GM13976 (cell line): ENCODE measurements around the gene SCN1B.

Source experiments
- DNase-seq: peaks from one replicate; pipeline ENCODE4 v3.0.0; 2012; ENCODE audit warnings: low spot score
- in situ Hi-C: fragments of 300-500 bp; cut with MboI; formaldehyde crosslinking; loops from one replicate; pipeline ENCODE4 v1.12.0; 2022; ENCODE audit warnings: low sequenced_read_pairs, mixed read lengths, inconsistent platforms; ENCODE audit not compliant: unreplicated experiment
- TF ChIP-seq, protein P1 (sequence below): IDR thresholded peaks from 2 replicates; pipeline ENCODE4 v1.5.1; 2012; ENCODE audit warnings: borderline replicate concordance, mild to moderate bottlenecking; ENCODE audit not compliant: insufficient read depth; ENCODE audit errors: extremely low read depth, missing control alignments, control extremely low read depth

Gene SCN1B

DNA sequence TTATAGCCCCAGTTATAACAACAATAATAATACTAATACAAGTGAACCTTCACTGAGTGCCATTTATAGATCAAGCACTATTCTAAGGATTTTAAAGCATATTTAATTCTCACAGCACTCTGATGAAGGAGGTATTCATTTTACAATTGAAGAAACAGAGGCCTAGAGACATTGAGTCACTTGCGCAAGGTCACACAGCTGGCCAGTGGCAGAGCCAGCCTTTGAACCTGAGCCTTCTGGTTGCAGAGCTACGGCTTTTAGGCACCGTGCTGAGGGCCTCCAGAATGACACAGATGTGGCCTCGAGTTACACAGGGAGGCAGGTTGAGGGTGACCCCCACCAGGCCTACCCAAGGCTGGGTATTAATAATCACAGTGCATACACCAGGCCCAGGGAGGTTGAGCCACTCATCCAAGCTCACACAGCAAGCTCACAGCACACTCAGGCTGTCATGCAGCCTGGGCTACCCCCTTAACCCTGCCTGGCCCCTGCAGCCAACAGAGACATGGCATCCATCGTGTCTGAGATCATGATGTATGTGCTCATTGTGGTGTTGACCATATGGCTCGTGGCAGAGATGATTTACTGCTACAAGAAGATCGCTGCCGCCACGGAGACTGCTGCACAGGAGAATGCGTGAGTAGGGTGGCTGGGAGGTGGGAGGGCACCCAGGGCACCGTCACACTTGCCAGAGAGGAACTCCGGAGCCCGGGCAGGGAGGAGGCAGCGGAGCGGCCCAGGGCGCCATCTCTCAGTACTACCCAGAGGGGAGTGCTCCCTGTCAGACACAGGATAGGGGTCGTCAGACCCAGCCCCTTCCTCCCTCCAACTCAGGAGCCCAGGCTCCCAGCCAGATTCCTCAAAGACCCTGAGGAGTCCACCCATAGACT lies 8.6 kb downstream of the SCN1B start:
- TF ChIP-seq, protein P1, sequence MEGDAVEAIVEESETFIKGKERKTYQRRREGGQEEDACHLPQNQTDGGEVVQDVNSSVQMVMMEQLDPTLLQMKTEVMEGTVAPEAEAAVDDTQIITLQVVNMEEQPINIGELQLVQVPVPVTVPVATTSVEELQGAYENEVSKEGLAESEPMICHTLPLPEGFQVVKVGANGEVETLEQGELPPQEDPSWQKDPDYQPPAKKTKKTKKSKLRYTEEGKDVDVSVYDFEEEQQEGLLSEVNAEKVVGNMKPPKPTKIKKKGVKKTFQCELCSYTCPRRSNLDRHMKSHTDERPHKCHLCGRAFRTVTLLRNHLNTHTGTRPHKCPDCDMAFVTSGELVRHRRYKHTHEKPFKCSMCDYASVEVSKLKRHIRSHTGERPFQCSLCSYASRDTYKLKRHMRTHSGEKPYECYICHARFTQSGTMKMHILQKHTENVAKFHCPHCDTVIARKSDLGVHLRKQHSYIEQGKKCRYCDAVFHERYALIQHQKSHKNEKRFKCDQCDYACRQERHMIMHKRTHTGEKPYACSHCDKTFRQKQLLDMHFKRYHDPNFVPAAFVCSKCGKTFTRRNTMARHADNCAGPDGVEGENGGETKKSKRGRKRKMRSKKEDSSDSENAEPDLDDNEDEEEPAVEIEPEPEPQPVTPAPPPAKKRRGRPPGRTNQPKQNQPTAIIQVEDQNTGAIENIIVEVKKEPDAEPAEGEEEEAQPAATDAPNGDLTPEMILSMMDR: no peak
- DNase-seq: no peak

DNA sequence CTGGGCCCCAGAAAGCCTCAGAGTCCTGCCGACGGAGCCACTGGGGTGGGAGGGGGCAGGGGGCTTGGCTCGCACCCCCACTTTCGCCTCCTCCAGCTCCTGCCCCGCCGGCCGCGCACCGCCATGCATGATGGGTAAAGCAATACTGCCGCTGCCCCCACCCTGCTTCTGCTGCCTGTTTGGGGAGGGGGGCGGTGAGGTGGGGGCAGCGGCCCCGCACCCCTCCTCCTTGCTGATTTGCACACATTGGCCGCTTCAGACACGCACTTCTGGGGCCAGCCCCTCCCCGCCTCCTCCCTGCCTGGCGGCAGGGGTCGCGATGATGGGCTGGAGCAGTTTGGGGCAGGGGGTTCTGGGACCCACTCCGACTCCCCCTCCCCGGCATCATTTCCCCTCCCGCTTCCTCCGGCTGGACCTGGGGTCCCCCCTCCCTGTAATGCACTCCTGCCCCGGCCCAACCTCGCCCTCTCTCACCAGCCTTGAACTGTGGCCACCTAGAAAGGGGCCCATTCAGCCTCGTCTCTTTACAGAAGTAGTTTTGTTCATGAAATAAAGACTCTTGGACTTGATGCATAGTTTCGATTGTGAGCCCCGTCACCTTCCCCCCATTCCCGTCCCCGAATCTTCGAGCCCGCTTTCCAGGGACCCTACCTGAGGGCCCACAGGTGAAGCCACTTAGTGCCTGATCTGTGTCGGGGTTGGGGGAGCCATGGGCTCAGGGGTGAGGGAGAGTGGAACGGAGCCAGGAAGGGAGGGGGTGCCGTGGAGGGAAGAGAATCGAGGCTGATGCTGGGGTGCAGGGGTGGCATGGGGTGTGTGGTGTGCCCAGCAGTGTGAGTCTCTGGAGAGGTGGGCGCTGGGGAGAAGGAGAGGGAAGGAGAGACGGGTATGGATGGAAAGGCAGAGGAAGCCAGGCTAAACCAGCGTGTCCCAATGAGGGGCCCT lies 9.9 kb downstream of the SCN1B start:
- no peak for DNase-seq
- TF ChIP-seq, protein P1: no peak
- in situ Hi-C loops: no loop called here

More for the DNA sequence above, 8.6 kb downstream of the SCN1B start:
- in situ Hi-C loops: no loop called here

DNA sequence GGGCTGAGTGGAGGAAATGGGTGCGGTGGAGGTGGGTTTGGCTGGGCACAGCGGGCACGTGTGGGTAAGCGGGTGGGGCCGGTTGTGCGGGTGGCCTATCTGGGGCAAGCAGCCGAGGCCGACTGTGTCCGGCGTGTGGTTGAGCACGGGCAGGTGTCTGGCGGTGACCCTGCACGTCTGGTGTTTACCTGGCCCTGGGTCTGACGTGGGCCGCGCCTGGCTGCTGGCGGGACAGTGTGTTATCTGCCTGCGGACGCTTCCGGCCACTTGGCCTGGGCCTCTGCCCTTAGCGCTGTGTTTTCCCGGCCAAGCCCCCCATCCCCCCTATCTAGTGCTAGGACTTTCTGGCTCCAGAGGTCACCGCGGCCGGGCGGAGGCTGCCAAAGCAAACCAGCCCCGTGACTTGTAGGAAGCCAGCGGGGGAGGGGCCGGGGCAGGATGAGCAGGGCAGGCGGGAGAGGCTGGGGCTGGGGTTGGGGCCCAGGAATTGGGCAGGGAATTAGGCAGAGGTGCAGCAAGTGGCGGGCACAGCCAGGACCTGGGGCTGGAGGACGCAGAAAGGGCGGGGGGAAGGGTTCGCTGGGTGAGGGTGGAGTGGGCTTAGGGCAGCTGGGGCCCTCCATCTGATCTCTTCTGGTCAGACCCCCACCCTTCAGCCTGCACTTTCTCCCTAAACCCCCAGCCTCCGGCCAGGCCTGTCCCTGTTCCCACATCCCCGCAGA lies 10.7 kb downstream of the SCN1B start:
- in situ Hi-C loops: no loop called here
- no peak for DNase-seq
- TF ChIP-seq, protein P1: no peak

DNA sequence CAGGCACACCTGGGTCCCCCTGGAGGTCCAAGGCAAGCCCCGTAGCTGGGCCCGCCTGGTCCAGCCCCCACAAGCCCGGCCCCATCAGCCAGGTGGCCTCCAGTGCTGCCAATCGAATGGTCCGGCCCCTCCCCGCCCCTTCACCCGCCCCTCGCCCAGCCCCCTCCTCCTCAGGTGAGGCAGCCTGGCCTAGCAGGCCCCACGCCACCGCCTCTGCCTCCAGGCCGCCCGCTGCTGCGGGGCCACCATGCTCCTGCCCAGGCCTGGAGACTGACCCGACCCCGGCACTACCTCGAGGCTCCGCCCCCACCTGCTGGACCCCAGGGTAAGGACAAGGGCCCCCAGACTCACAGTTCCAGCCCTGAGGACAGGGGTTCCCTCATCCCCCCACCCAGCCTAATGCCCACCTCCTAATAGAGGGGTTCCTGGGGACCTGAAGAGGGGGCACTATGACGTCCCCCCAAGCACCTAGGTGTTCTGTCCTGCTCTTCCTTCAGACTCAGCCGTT lies 11.3 kb downstream of the SCN1B start, which contains the start of gene HPN:
TSS of gene HPN (plus strand) at position 174 of the 508 bp plus-strand sequence. CDS start 786 bp downstream, outside the sequence.
- no peak for DNase-seq
- in situ Hi-C loops: no loop called here
- TF ChIP-seq, protein P1: no peak

DNA sequence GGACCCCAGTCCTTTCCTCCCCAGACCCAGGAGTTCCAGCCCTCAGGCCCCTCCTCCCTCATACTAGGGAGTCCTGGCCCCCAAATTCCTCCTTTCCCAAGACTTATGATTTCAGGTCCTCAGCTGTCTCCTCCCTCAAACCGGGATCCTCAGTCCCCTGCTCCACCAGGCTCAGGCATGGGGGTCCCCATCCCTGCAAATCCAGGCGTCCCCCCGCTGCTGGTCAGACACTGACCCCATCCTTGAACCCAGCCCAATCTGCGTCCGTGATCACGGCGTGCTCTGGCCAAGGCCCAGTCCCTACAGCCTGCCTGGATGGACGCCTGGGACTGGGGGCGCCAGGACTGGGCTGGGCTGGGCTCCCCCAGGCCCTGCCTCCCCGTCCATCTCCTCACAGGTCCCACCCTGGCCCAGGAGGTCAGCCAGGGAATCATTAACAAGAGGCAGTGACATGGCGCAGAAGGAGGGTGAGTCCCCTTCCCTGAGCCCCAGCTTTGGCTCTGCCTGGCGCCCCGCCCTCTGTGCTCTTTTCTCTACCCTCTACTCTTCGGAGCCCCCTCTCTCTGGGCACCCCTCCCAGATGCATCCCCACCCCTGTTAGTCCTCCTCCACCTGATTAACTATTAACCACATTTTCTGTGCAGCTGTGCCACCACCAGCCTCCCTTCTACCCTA lies 11.9 kb downstream of the SCN1B start:
- no peak for DNase-seq
- TF ChIP-seq, protein P1: no peak
- in situ Hi-C loops: no loop called here
